Neutrophil (primary cell): ENCODE results near the gene SLC11A1.

ENCODE experiments used
- H3K27ac ChIP-seq: fragments of 200-600 bp; sonication (generic); 2 replicates; pipeline ENCODE4 v1.5.1; 2016; ENCODE audit warnings: mild to moderate bottlenecking, moderate library complexity
- H3K27me3 ChIP-seq: fragments of 200-600 bp; sonication (generic); 2 replicates; pipeline ENCODE4 v1.6.0; 2016; ENCODE audit warnings: mild to moderate bottlenecking
- H3K36me3 ChIP-seq: fragments of 200-600 bp; sonication (generic); 2 replicates; pipeline ENCODE4 v1.5.1; 2017
- H3K4me1 ChIP-seq, 2 experiments: fragments of 200-600 bp in 1 of 2; sonication (generic) in 1 of 2; 1 replicate in 1 of 2; 2 replicates in 1 of 2; pipeline versions ENCODE4 v1.5.1 to v1.6.1; 2013 to 2016; ENCODE audit warnings: low read depth in 1 of 2, low read length in 1 of 2, mild to moderate bottlenecking in 1 of 2, moderate library complexity in 1 of 2; ENCODE audit not compliant: control insufficient read depth in 1 of 2, insufficient read depth in 1 of 2
- H3K4me3 ChIP-seq, 2 experiments: fragments of 200-600 bp in 1 of 2; sonication (generic) in 1 of 2; 1 replicate in 1 of 2; 2 replicates in 1 of 2; pipeline ENCODE4 v1.5.1; 2013 to 2016; ENCODE audit warnings: low read depth in 1 of 2, low read length in 1 of 2, mild to moderate bottlenecking in 1 of 2, moderate library complexity in 1 of 2
- H3K9me3 ChIP-seq: fragments of 200-600 bp; sonication (generic); 2 replicates; pipeline ENCODE4 v1.5.1; 2016
- TF ChIP-seq, protein P1 (sequence below): fragments of 200-600 bp; sonication (generic); IDR thresholded peaks from 2 replicates; pipeline ENCODE4 v1.5.1; 2016; ENCODE audit warnings: antibody characterized with exemption

The SLC11A1 gene

DNA sequence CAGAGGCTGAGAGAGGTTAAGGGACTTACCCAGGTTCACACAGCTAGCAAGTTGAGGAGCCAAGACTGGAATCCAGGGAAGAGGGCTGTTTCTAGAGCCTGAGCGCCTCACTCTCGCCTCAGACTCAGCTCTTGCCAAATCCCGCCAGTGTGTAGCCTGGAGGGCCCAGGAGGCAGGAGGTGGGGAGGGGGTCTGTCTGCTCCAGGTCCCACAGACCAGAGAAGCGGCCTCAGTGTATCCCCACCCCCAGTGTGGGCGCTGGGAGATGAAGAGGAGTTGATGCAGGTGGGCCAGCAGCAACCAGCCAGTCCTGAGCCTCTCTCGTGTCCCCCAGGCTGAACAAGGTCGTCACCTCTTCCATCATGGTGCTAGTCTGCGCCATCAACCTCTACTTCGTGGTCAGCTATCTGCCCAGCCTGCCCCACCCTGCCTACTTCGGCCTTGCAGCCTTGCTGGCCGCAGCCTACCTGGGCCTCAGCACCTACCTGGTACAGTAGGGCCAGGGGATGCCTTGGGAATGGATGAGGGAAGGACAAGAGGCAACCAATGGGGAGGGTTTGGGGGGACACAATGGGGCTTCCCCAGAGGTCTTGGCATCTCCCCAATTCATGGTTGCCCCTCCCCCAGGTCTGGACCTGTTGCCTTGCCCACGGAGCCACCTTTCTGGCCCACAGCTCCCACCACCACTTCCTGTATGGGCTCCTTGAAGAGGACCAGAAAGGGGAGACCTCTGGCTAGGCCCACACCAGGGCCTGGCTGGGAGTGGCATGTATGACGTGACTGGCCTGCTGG lies 12.4 kb downstream of the SLC11A1 start:
- no peaks in the 10 kb centered on the region for H3K27me3 ChIP-seq
- H3K36me3 ChIP-seq = peaks cover 70% of the 10 kb centered on the region
- H3K9me3 ChIP-seq = peaks cover 3% of the 10 kb centered on the region
- peak overlapping the region; percentile 24 to 94 for H3K4me3 ChIP-seq
- H3K4me1 ChIP-seq = peaks cover 66 to 71% of the 10 kb centered on the region in 2 experiments
- TF ChIP-seq, protein P1, sequence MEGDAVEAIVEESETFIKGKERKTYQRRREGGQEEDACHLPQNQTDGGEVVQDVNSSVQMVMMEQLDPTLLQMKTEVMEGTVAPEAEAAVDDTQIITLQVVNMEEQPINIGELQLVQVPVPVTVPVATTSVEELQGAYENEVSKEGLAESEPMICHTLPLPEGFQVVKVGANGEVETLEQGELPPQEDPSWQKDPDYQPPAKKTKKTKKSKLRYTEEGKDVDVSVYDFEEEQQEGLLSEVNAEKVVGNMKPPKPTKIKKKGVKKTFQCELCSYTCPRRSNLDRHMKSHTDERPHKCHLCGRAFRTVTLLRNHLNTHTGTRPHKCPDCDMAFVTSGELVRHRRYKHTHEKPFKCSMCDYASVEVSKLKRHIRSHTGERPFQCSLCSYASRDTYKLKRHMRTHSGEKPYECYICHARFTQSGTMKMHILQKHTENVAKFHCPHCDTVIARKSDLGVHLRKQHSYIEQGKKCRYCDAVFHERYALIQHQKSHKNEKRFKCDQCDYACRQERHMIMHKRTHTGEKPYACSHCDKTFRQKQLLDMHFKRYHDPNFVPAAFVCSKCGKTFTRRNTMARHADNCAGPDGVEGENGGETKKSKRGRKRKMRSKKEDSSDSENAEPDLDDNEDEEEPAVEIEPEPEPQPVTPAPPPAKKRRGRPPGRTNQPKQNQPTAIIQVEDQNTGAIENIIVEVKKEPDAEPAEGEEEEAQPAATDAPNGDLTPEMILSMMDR = no peak
- peak overlapping the region; percentile 99 for H3K27ac ChIP-seq

DNA sequence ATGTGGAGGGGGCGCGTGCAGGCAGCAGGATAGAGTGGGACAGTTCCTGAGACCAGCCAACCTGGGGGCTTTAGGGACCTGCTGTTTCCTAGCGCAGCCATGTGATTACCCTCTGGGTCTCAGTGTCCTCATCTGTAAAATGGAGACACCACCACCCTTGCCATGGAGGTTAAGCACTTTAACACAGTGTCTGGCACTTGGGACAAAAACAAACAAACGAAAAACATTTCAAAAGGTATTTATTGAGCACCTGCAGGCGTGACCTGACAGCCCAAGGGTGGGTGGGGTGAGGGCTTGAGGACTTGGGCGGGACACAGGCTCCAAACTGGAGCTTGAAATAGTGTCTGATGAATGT lies 13.0 kb downstream of the SLC11A1 start:
- Histone ChIP-seq H3K27me3 (no peaks in the 10 kb centered on the region), H3K9me3 (peaks cover 3% of the 10 kb centered on the region), H3K4me1 (peaks cover 60 to 66% of the 10 kb centered on the region in 2 experiments), H3K27ac (peak overlapping the region; percentile 99), H3K4me3 (peak overlapping the region; percentile 23 to 94), H3K36me3 (peaks cover 64% of the 10 kb centered on the region)
- TF ChIP-seq, protein P1 = no peak

DNA sequence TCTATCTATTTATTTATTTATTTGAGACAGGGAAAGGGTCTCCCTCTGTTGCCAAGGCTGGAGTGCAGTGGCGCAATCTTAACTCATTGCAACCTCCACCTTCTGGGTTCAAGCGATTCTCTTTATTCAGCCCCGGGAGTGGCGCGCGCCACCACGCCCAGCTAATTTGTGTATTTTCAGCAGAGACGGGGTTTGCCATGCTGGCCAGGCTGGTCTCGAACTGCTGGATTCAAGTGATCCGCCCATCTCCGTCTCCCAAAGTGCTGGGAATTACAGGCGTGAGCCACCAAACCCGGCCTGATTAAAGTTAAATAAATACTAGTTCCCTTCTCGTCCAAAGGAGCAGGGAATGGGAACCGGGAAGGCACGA lies 13.4 kb downstream of the SLC11A1 start:
- Histone ChIP-seq H3K27me3 (no peaks in the 10 kb centered on the region), H3K9me3 (peaks cover 3% of the 10 kb centered on the region), H3K27ac (peak overlapping the region; percentile 99), H3K4me1 (peaks cover 57 to 62% of the 10 kb centered on the region in 2 experiments), H3K36me3 (peaks cover 60% of the 10 kb centered on the region), H3K4me3 (peak overlapping the region; percentile 94 to 97)
- TF ChIP-seq, protein P1 = no peak

DNA sequence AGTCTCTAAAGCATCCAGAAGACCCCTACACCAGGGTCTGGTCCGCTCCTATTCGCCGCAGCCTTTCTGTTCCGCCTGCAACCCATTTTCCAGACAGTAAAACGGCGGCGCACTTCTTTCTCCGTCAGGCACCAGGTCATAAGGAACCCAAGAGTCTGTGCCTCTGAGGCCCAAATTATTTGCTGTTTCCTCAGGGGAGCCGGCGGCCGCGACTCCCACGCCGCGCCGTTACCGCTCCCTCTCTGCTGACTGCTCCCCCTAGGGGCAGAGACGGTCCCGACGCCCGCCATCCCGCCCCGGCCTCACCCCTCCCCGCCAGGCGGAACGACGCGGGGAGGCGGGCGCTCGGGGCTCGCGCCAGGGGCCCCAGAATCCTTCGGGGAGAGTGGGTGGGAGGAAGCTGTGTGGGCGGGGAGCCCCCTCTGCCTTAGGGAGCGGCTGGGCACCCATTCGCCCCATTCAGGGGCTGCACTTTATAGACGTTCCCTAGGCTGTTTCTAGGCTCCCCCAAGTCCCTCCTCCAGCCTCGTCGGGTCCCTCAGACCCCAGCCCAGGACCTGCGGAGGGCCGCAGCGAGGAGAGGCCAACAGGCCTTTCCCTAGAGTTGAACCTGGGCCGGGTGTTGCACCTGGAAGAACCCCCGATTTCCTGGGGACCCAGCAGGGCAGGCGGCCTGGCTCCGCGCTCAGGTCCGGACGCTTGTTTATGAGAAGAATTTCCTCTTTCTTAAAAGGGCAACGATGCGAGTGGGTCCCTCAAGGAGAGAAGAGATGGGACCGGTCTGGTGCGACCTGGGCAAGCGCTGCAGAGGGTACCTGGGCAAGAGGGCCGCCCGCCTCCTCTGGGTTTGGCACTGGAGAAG lies 14.0 kb downstream of the SLC11A1 start:
- Histone ChIP-seq H3K27me3 (no peaks in the 10 kb centered on the region), H3K9me3 (peaks cover 3% of the 10 kb centered on the region), H3K36me3 (peaks cover 54% of the 10 kb centered on the region), H3K27ac (peak overlapping the region; percentile 99), H3K4me1 (peaks cover 56 to 63% of the 10 kb centered on the region in 2 experiments), H3K4me3 (peak overlapping the region; percentile 94 to 97)
- TF ChIP-seq, protein P1 = peak; percentile 100

DNA sequence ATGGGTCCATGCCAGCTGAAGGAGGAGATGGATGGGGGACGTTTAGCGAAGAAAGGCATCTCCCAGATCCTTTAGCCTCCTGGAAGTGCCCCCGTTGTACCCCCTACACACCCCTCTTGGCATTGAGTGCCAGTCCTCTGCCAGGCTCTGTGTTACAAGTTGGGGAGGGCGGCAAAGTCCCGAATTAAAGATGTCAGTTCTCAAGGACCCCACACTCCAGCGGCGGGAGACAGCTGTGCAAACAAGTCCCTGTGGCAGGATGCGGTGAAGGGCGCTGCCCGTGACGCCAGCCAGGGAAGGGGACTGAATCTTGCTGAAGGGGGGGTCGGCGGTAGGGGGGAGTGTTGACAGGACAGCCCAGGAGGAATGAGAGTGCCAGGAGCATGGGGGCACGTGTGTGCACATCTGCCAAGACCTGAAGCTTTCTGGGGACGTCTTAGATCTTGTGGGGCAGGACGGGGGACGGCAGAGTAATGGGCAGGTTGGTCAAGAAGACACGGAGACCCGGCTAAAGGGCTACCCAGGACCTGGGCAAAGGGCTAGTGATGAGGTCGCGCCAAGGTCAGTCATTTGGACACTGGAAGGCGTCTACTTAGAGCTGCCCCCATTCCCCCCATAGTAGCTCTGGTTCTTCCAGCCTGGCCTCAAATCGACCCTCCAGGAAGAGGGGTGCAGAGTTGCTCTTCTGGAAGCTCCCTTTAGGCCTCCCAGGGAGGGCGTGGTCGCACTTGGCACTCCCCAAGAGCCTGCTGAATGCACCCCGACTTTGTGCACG lies 14.8 kb downstream of the SLC11A1 start:
- Histone ChIP-seq H3K4me3 (peak overlapping the region; percentile 94 to 97), H3K9me3 (peaks cover 3% of the 10 kb centered on the region), H3K36me3 (peaks cover 50% of the 10 kb centered on the region), H3K27ac (peak overlapping the region; percentile 99), H3K27me3 (no peaks in the 10 kb centered on the region), H3K4me1 (peaks cover 65 to 72% of the 10 kb centered on the region in 2 experiments)
- TF ChIP-seq, protein P1 = peak; percentile 13
